K562 (cell line): ENCODE measurements around the gene PDZD2. TPM values are rescaled to one million over a fixed set of nuclear protein-coding genes. Genes with fewer than 3 reads are reported as not detected.

ENCODE experiments used
- CSDE1 ChIP-seq, 2 experiments: fragments of 450-650 bp; IDR thresholded peaks; 2 replicates each; pipeline ENCODE4 v1.6.1; 2016; ENCODE audit warnings: mild to moderate bottlenecking in 1 of 2
- DPF2 ChIP-seq: fragments of 450-650 bp; IDR thresholded peaks from 2 replicates; pipeline ENCODE4 v1.6.1; 2016
- IFI16 ChIP-seq: fragments of 250-450 bp; sonication (Bioruptor Pico); IDR thresholded peaks from 2 replicates; pipeline ENCODE4 v2.1.2; 2022; ENCODE audit warnings: mild to moderate bottlenecking, inconsistent platforms
- MAFK ChIP-seq: IDR thresholded peaks from 2 replicates; pipeline ENCODE4 v1.6.1; 2011; ENCODE audit warnings: low read length, improper control_type of control experiment
- PPARD ChIP-seq: fragments of 250-450 bp; sonication (Bioruptor Pico); IDR thresholded peaks from 2 replicates; pipeline ENCODE4 v1.8.0; 2022; ENCODE audit warnings: inconsistent platforms, mild to moderate bottlenecking, moderate library complexity
- PRPF4 ChIP-seq: fragments of 200-400 bp; formaldehyde crosslinking; IDR thresholded peaks from one replicate; pipeline ENCODE4 v1.6.1; 2017; ENCODE audit warnings: low read length, low read depth, mild to moderate bottlenecking; ENCODE audit not compliant: insufficient read depth, poor library complexity, severe bottlenecking
- TARDBP ChIP-seq: fragments of 450-650 bp; IDR thresholded peaks from 2 replicates; pipeline ENCODE4 v1.6.1; 2016
- TRIM28 ChIP-seq: fragments of 450-650 bp; IDR thresholded peaks from 2 replicates; pipeline ENCODE4 v1.6.1; 2017
- ZNF197 ChIP-seq: fragments of 200-800 bp; sonication (Bioruptor generic); IDR thresholded peaks from 2 replicates; pipeline ENCODE4 v1.6.1; 2016; ENCODE audit warnings: low read depth, missing genetic modification characterization, missing compliant biosample characterization
- polyA plus RNA-seq, 8 experiments: library from polyadenylated mRNA; depleted of rRNA in 4 of 8; stranded (reverse) in 5 of 8; unstranded in 3 of 8; fragments of >200 nt; fragmentation: Nextera tagmentation in 2 of 8; fragmentation: Illumina TruSeq in 1 of 8; extraction: Ambion mirVana in 2 of 8; extraction: Trizol in 1 of 8; gene quantifications; 2 replicates each; pipeline versions ENCODE4 v1.2.1 to v1.2.3, GENCODE V29; 2011 to 2014; ENCODE audit warnings: inconsistent platforms in 1 of 8, missing spikeins in 1 of 8
- total RNA-seq, 7 experiments: library from RNA; depleted of rRNA in 6 of 7; stranded (reverse); fragments of >200 nt in 6 of 7; fragmentation: Illumina TruSeq in 2 of 7; extraction: Trizol in 2 of 7; gene quantifications; 2 replicates each; pipeline versions ENCODE4 v1.2.1 to v1.2.3, GENCODE V29; 2011 to 2021; ENCODE audit warnings: low replicate concordance in 1 of 7
- TF ChIP-seq, protein P1 (sequence below): fragments of 250-450 bp; sonication (Bioruptor Pico); IDR thresholded peaks from 2 replicates; pipeline ENCODE4 v1.9.0; 2021; ENCODE audit warnings: mild to moderate bottlenecking
- TF ChIP-seq, protein P2 (sequence below): fragments of 250-450 bp; sonication (Bioruptor Pico); IDR thresholded peaks from 2 replicates; pipeline ENCODE4 v1.5.0; 2021; ENCODE audit warnings: mild to moderate bottlenecking, moderate library complexity
- TF ChIP-seq, protein P3 (sequence below): fragments of 450-650 bp; formaldehyde crosslinking; IDR thresholded peaks from 2 replicates; pipeline ENCODE4 v1.4.0; 2020; ENCODE audit warnings: mild to moderate bottlenecking, moderate library complexity

PDZD2 gene
- total and polyA plus RNA-seq, 9 of the 15 experiments (the other 6 are each of a cell fraction or from before 2014, with no cell fraction given), result 0.02 to 0.08 (median 0.04) TPM; not detected in 6

DNA sequence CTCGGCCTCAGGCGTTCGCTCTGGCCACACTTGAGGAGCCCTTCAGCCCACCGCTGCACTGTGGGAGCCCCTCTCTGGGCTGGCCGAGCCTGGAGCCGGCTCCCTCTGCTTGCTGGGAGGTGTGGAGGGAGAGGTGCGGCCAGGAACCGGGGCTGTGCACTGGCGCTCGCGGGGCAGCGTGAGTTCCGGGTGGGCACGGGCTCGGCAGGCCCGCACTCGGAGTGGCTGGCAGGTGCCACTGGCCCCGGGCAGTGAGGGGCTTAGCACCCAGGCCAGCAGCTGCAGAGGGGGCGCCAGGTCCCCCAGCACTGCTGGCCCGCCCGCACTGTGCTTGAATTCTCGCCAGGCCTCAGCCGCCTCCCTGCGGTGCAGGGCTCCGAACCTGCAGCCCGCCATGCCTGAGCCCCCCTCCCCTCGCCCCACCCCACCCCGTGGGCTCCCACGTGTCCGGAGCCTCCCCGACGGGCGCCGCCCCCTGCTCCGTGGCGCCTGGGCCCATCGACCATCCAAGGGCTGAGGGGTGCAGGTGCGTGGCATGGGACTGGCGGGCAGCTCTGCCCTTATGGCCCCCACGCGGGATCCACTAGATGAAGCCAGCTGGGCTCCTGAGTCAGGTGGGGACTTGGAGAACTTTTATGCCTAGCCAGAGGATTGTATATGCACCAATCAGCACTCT, 138.2 kb downstream of the PDZD2 start (continued):
- TF ChIP-seq ZNF197, result no peak
- no peak for TF ChIP-seq DPF2
- TF ChIP-seq, protein P1, sequence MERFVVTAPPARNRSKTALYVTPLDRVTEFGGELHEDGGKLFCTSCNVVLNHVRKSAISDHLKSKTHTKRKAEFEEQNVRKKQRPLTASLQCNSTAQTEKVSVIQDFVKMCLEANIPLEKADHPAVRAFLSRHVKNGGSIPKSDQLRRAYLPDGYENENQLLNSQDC (CRISPR knock-in tag), result no peak
- no peak for TF ChIP-seq CSDE1 (IDR thresholded peaks at IDR 0.05)
- TF ChIP-seq PPARD (CRISPR knock-in tag), result no peak
- TF ChIP-seq, protein P2, sequence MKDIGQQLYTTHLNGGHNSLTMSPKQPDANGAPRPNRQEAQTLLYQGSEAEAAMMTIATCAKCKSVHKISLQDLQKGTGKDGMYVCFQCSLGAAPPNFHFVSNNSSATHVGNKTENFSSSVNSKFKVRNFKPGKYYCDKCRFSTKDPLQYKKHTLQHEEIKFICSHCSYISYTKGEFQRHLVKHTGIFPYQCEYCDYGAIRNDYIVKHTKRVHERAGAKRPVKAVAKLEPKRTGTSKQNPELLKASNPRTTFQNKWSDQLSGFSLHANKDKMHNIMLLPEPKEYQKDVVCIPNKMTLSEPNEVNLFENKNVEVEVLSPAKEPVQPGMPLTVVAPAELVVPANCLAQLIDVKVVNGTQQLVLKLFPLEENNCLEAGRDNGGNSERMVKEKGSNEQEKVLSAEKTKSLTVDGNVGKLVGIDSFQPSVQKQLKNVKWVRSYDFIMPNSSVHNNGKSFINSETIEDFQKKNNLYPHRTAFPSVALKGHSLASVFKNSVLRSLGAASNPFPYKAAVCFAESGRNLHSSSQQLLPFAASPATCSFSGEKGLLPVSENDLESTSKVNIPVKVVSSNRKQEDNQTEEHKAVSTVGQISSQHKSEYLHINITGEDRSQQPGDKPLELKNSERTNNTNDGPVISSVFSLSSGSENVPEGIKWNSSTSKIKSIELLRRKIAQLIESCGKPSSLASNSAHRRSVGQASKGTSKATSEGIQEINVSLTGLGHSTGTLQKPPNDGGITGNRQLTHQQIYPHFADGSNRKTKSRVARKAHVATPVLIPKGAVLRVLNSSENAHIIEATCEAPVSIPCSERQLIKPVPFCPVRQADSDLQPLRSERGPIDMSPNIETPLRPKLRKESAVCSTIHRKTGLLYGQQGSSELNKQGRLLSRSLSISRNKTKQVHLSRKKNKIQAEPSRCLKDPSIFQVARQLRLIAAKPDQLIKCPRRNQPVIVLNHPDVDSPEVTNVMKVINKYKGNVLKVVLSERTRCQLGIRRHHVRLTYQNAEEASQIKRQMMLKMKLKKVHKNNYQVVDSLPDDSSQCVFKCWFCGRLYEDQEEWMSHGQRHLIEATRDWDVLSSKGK, result no peak
- TF ChIP-seq MAFK, result no peak
- TF ChIP-seq IFI16 (CRISPR knock-in tag), result no peak
- no peak for TF ChIP-seq TARDBP
- no peak for TF ChIP-seq PRPF4
- TF ChIP-seq TRIM28, result no peak
- TF ChIP-seq, protein P3, sequence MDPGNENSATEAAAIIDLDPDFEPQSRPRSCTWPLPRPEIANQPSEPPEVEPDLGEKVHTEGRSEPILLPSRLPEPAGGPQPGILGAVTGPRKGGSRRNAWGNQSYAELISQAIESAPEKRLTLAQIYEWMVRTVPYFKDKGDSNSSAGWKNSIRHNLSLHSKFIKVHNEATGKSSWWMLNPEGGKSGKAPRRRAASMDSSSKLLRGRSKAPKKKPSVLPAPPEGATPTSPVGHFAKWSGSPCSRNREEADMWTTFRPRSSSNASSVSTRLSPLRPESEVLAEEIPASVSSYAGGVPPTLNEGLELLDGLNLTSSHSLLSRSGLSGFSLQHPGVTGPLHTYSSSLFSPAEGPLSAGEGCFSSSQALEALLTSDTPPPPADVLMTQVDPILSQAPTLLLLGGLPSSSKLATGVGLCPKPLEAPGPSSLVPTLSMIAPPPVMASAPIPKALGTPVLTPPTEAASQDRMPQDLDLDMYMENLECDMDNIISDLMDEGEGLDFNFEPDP (CRISPR knock-in tag), result no peak
